ENCODE results near the gene SPTBN1. TPM values are rescaled to one million over a fixed set of nuclear protein-coding genes. Genes with fewer than 3 reads are reported as not detected.

SPTBN1 gene
- total RNA-seq, 1 experiment from 2014 or later = 146 TPM

- no peak overlapping the region for H3K27ac ChIP-seq (ENCODE audit: low read depth, low read length, poor library complexity, severe bottlenecking)
- no peaks in the 10 kb centered on the region for H3K27me3 ChIP-seq (replicated peaks; ENCODE audit: insufficient read depth, low read depth, low read length, poor library complexity)
- no peaks in the 10 kb centered on the region for H3K36me3 ChIP-seq (ENCODE audit: insufficient read depth, low read length, poor library complexity, severe bottlenecking)
- no peak overlapping the region for H3K4me3 ChIP-seq (ENCODE audit: low read depth, low read length, poor library complexity, severe bottlenecking)
- POLR2A ChIA-PET (ENCODE audit: low non-redundant PET) = no interaction called here
- H3K9me3 ChIP-seq (ENCODE audit: low read depth, low read length, poor library complexity, severe bottlenecking) = no peaks in the 10 kb centered on the region
- H3K4me1 ChIP-seq (ENCODE audit: insufficient read depth, low read length, poor library complexity, severe bottlenecking) = peaks cover 8% of the 10 kb centered on the region
- CTCF ChIA-PET = no interaction called here
- no peak for DNase-seq (ENCODE audit: low spot score)
- TF ChIP-seq EZH2 (IDR thresholded peaks at IDR 0.05; ENCODE audit: borderline replicate concordance, low read depth, low read length, poor library complexity, severe bottlenecking) (no peak), CTCF (conservative IDR thresholded peaks at IDR 0.05; ENCODE audit: low read depth, low read length) (no peak)
- intact Hi-C loops (cut with micrococcal nuclease; ENCODE audit: unreplicated experiment) = no loop called here
- no TSS peak for BruUV-seq (replicated peaks)
Measured at GRCh38 chr2:54553775-54554174, 97.6 kb downstream of the SPTBN1 start.

- BruUV-seq (replicated peaks) = no TSS peak
- no peak for DNase-seq (ENCODE audit: low spot score)
- CTCF ChIA-PET = no interaction called here
Measured at GRCh38 chr2:54555318-54555837, 99.3 kb downstream of the SPTBN1 start.

GRCh38 chr2:54556621-54557121 lies 100.5 kb downstream of the SPTBN1 start:
- Histone ChIP-seq H3K27ac (ENCODE audit: low read depth, low read length, poor library complexity, severe bottlenecking) (no peak overlapping the region), H3K36me3 (ENCODE audit: insufficient read depth, low read length, poor library complexity, severe bottlenecking) (no peaks in the 10 kb centered on the region), H3K27me3 (replicated peaks; ENCODE audit: insufficient read depth, low read depth, low read length, poor library complexity) (no peaks in the 10 kb centered on the region), H3K4me1 (ENCODE audit: insufficient read depth, low read length, poor library complexity, severe bottlenecking) (peaks cover 17% of the 10 kb centered on the region), H3K4me3 (ENCODE audit: low read depth, low read length, poor library complexity, severe bottlenecking) (no peak overlapping the region), H3K9me3 (ENCODE audit: low read depth, low read length, poor library complexity, severe bottlenecking) (no peaks in the 10 kb centered on the region)
- ChIA-PET POLR2A (ENCODE audit: low non-redundant PET) (no interaction called here), CTCF (no interaction called here)
- no peak for DNase-seq (ENCODE audit: low spot score)
- BruUV-seq (replicated peaks) = TSS peak; percentile 59
- intact Hi-C loops (cut with micrococcal nuclease; ENCODE audit: unreplicated experiment) = loop anchor here (5.0 kb wide), 1 partner anchor 81 kb away; no protein-coding TSS in a partner anchor
- no peak for TF ChIP-seq EZH2 (IDR thresholded peaks at IDR 0.05; ENCODE audit: borderline replicate concordance, low read depth, low read length, poor library complexity, severe bottlenecking)
- no peak for TF ChIP-seq CTCF (conservative IDR thresholded peaks at IDR 0.05; ENCODE audit: low read depth, low read length)

More at GRCh38 chr2:54555318-54555837, 99.3 kb downstream of the SPTBN1 start:
- POLR2A ChIA-PET (ENCODE audit: low non-redundant PET) = no interaction called here
- TF ChIP-seq EZH2 (IDR thresholded peaks at IDR 0.05; ENCODE audit: borderline replicate concordance, low read depth, low read length, poor library complexity, severe bottlenecking) (no peak), CTCF (conservative IDR thresholded peaks at IDR 0.05; ENCODE audit: low read depth, low read length) (no peak)
- peaks cover 8% of the 10 kb centered on the region for H3K4me1 ChIP-seq (ENCODE audit: insufficient read depth, low read length, poor library complexity, severe bottlenecking)
- no peaks in the 10 kb centered on the region for H3K27me3 ChIP-seq (replicated peaks; ENCODE audit: insufficient read depth, low read depth, low read length, poor library complexity)
- no peaks in the 10 kb centered on the region for H3K36me3 ChIP-seq (ENCODE audit: insufficient read depth, low read length, poor library complexity, severe bottlenecking)
- no peaks in the 10 kb centered on the region for H3K9me3 ChIP-seq (ENCODE audit: low read depth, low read length, poor library complexity, severe bottlenecking)
- no peak overlapping the region for H3K27ac ChIP-seq (ENCODE audit: low read depth, low read length, poor library complexity, severe bottlenecking)
- intact Hi-C loops (cut with micrococcal nuclease; ENCODE audit: unreplicated experiment) = loop anchor here (5.0 kb wide), 1 partner anchor 82 kb away; no protein-coding TSS in a partner anchor
- no peak overlapping the region for H3K4me3 ChIP-seq (ENCODE audit: low read depth, low read length, poor library complexity, severe bottlenecking)

Measured in A673 (cell line).